ENCODE measurements around the gene ERP27. TPM values are rescaled to one million over a fixed set of nuclear protein-coding genes. Genes with fewer than 3 reads are reported as not detected.

ERP27 gene
- total RNA-seq, 4 donors from 2014 or later: 0.33 to 1.0 (median 0.58) TPM; not detected in 1

GRCh38 chr12:14942196-14942931, 4.0 kb upstream of the ERP27 start:
- TF ChIP-seq, protein P1, sequence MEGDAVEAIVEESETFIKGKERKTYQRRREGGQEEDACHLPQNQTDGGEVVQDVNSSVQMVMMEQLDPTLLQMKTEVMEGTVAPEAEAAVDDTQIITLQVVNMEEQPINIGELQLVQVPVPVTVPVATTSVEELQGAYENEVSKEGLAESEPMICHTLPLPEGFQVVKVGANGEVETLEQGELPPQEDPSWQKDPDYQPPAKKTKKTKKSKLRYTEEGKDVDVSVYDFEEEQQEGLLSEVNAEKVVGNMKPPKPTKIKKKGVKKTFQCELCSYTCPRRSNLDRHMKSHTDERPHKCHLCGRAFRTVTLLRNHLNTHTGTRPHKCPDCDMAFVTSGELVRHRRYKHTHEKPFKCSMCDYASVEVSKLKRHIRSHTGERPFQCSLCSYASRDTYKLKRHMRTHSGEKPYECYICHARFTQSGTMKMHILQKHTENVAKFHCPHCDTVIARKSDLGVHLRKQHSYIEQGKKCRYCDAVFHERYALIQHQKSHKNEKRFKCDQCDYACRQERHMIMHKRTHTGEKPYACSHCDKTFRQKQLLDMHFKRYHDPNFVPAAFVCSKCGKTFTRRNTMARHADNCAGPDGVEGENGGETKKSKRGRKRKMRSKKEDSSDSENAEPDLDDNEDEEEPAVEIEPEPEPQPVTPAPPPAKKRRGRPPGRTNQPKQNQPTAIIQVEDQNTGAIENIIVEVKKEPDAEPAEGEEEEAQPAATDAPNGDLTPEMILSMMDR (IDR thresholded peaks at IDR 0.05): no peak
- no peak for TF ChIP-seq EP300 (IDR thresholded peaks at IDR 0.05)
- no peak for TF ChIP-seq POLR2AphosphoS5 (IDR thresholded peaks at IDR 0.05)
- TF ChIP-seq POLR2A (IDR thresholded peaks at IDR 0.05; ENCODE audit: low read depth): no peak
- H3K9me3 ChIP-seq: no peaks in the 10 kb centered on the region
- intact Hi-C loops (cut with DNase I): no loop called here
- peaks cover 11 to 26% (median 22%) of the 10 kb centered on the region in 4 donors for H3K4me1 ChIP-seq
- peaks cover 0 to 46% (median 9%) of the 10 kb centered on the region in 4 donors for H3K36me3 ChIP-seq
- H3K27me3 ChIP-seq: no peaks in the 10 kb centered on the region
- no peak for DNase-seq (ENCODE audit: extremely low spot score)
- no peak overlapping the region for H3K27ac ChIP-seq (replicated peaks in 1 of 4)
- H3K4me3 ChIP-seq: no peak overlapping the region
- WGBS: 91% methylated on average over 12 of the region's 12 CpGs

- peaks cover 2 to 16% (median 14%) of the 10 kb centered on the region in 4 donors for H3K4me1 ChIP-seq
Measured at GRCh38 chr12:14941369-14941768, 3.0 kb upstream of the ERP27 start.

GRCh38 chr12:14937689-14938088, 648 bp downstream of the ERP27 start:
- intact Hi-C loops (cut with DNase I): no loop called here
- no peak for TF ChIP-seq EP300 (IDR thresholded peaks at IDR 0.05)
- TF ChIP-seq POLR2A (IDR thresholded peaks at IDR 0.05; ENCODE audit: low read depth): no peak
- no peak for TF ChIP-seq POLR2AphosphoS5 (IDR thresholded peaks at IDR 0.05)
- TF ChIP-seq, protein P1 (IDR thresholded peaks at IDR 0.05): no peak
- no peak for DNase-seq (ENCODE audit: extremely low spot score)
- no peak overlapping the region for H3K4me3 ChIP-seq
- peaks cover 0 to 12% (median 6%) of the 10 kb centered on the region in 4 donors for H3K36me3 ChIP-seq
- no peak overlapping the region for H3K27ac ChIP-seq (replicated peaks in 1 of 4)
- 67% methylated on average over 1 of the region's 1 CpG for WGBS
- peaks cover 0 to 4% (median 2%) of the 10 kb centered on the region in 4 donors for H3K4me1 ChIP-seq
- H3K9me3 ChIP-seq: no peaks in the 10 kb centered on the region
- H3K27me3 ChIP-seq: no peaks in the 10 kb centered on the region

More at GRCh38 chr12:14941369-14941768, 3.0 kb upstream of the ERP27 start:
- Histone ChIP-seq H3K4me3 (no peak overlapping the region), H3K9me3 (no peaks in the 10 kb centered on the region), H3K27me3 (no peaks in the 10 kb centered on the region), H3K27ac (replicated peaks in 1 of 4) (no peak overlapping the region), H3K36me3 (peaks cover 0 to 41% (median 9%) of the 10 kb centered on the region in 4 donors)
- TF ChIP-seq, protein P1 (IDR thresholded peaks at IDR 0.05): no peak
- no peak for TF ChIP-seq POLR2A (IDR thresholded peaks at IDR 0.05; ENCODE audit: low read depth)
- no peak for TF ChIP-seq EP300 (IDR thresholded peaks at IDR 0.05)
- no peak for TF ChIP-seq POLR2AphosphoS5 (IDR thresholded peaks at IDR 0.05)
- DNase-seq (ENCODE audit: extremely low spot score): no peak
- intact Hi-C loops (cut with DNase I): no loop called here
- 94% methylated on average over 2 of the region's 2 CpGs for WGBS

DNA sequence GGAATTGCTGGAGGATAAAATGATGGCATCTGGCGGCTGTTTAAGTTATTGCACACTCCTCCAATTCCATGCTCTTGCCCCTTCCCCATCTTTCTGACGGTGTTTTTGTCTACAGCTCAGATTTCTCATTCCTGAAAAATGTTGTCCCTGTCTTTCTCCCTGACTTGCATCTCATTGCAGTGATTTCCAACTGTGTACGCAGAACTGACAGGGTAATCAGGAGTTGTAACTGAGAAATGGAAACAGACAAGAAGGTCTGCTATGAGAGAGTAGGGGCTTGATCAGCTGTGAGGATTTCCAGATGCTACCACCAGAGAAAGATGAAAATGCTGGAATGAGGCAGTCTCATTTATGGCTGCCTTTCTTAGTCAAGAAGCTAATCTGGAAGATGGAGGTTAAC, 1.3 kb downstream of the ERP27 start:
- H3K4me3 ChIP-seq: no peak overlapping the region
- 77% methylated on average over 3 of the region's 3 CpGs for WGBS
- no peaks in the 10 kb centered on the region for H3K9me3 ChIP-seq
- H3K27me3 ChIP-seq: no peaks in the 10 kb centered on the region
- intact Hi-C loops (cut with DNase I): no loop called here
- peaks cover 0 to 4% (median 2%) of the 10 kb centered on the region in 4 donors for H3K4me1 ChIP-seq
- TF ChIP-seq EP300 (IDR thresholded peaks at IDR 0.05): no peak
- no peak for TF ChIP-seq POLR2A (IDR thresholded peaks at IDR 0.05; ENCODE audit: low read depth)
- TF ChIP-seq, protein P1 (IDR thresholded peaks at IDR 0.05): no peak
- no peak for TF ChIP-seq POLR2AphosphoS5 (IDR thresholded peaks at IDR 0.05)
- peaks cover 0 to 5% (median 2%) of the 10 kb centered on the region in 4 donors for H3K36me3 ChIP-seq
- no peak overlapping the region for H3K27ac ChIP-seq (replicated peaks in 1 of 4)
- no peak for DNase-seq (ENCODE audit: extremely low spot score)
